T-cell (primary cell): ENCODE data around the gene NCAPD2. TPM values are rescaled to one million over a fixed set of nuclear protein-coding genes. Genes with fewer than 3 reads are reported as not detected.
A peak's percentile ranks its signal among the peaks of the same experiment; 100 is the strongest.
"Not testable (repeated sequence)": the region's sequence is repeated elsewhere in the genome, so short reads cannot be mapped to it uniquely, and the experiment has no call there.

Source experiments
- ATAC-seq, 4 experiments: fragments of 200-7000 bp in 3 of 4; fragments of 150-1000 bp in 1 of 4; cut with Tn5 transposase; replicated peaks in 1 of 4; 1 replicate in 3 of 4; 2 replicates in 1 of 4; pipeline ENCODE4 v1.10.0; 2021; ENCODE audit warnings: moderate library complexity in 3 of 4, mild to moderate bottlenecking in 2 of 4, moderate number of reproducible peaks in 1 of 4
- CTCF ChIA-PET, 2 donors: fragments of 300-600 bp; sonication (Branson Sonifier 250); formaldehyde crosslinking; loops; one replicate each; lab custom pipeline; 2022; ENCODE audit warnings: antibody characterized with exemption in 2 of 2; lab: Charles Lee
- POLR2A ChIA-PET, 2 donors: fragments of 300-600 bp; sonication (Branson Sonifier 250); formaldehyde crosslinking; loops; one replicate each; lab custom pipeline; 2022; ENCODE audit warnings: antibody characterized with exemption in 2 of 2; lab: Charles Lee
- DNase-seq, 35 experiments: peaks; one replicate each; pipeline versions ENCODE4 v3.0.0 to v3.0.0-alpha.2; 2013 to 2023
- H3K27ac ChIP-seq: one replicate; pipeline ENCODE4 v1.5.1; 2013; ENCODE audit warnings: low read length
- H3K27me3 ChIP-seq, 2 experiments: replicated peaks in 1 of 2; 1 replicate in 1 of 2; 2 replicates in 1 of 2; pipeline versions ENCODE4 v1.6.1 to v1.7.0; 2013; ENCODE audit warnings: low read length in 1 of 2, mixed read lengths in 1 of 2; ENCODE audit not compliant: control insufficient read depth in 2 of 2, insufficient read depth in 2 of 2; ENCODE audit errors: extremely low read depth in 1 of 2
- H3K36me3 ChIP-seq, 2 donors: 1 replicate in 1 of 2; 2 replicates in 1 of 2; pipeline versions ENCODE4 v1.6.1 to v1.7.0; 2013; ENCODE audit warnings: low read length in 1 of 2; ENCODE audit not compliant: control insufficient read depth in 2 of 2, insufficient read depth in 1 of 2; ENCODE audit errors: extremely low read depth in 1 of 2
- H3K4me1 ChIP-seq, 2 experiments: 1 replicate in 1 of 2; 2 replicates in 1 of 2; pipeline versions ENCODE4 v1.6.1 to v1.7.0; 2013; ENCODE audit warnings: low read length in 2 of 2, mixed read lengths in 1 of 2; ENCODE audit not compliant: insufficient read depth in 2 of 2, control insufficient read depth in 1 of 2; ENCODE audit errors: extremely low read depth in 1 of 2
- H3K4me3 ChIP-seq, 2 donors: 1 replicate in 1 of 2; 2 replicates in 1 of 2; pipeline versions ENCODE4 v1.5.1 to v1.7.0; 2013; ENCODE audit warnings: mild to moderate bottlenecking in 2 of 2, low read length in 1 of 2, moderate library complexity in 1 of 2; ENCODE audit not compliant: control insufficient read depth in 1 of 2; ENCODE audit errors: extremely low read depth in 1 of 2
- H3K9me3 ChIP-seq: 2 replicates; pipeline ENCODE4 v1.7.0; 2013
- H3K27ac Mint-ChIP-seq, 2 donors: one replicate each; pipeline ENCODE4 v1.8.0; 2020 to 2021; ENCODE audit warnings: mild to moderate bottlenecking in 2 of 2, mixed read lengths in 2 of 2
- H3K27me3 Mint-ChIP-seq, 2 donors: one replicate each; pipeline ENCODE4 v1.8.0; 2021 to 2022; ENCODE audit warnings: mixed read lengths in 2 of 2
- H3K36me3 Mint-ChIP-seq: one replicate; pipeline ENCODE4 v1.8.0; 2021; ENCODE audit warnings: mixed read lengths
- H3K4me1 Mint-ChIP-seq, 3 donors: one replicate each; pipeline ENCODE4 v1.8.0; 2020 to 2022; ENCODE audit warnings: mixed read lengths in 3 of 3, mild to moderate bottlenecking in 1 of 3
- H3K4me3 Mint-ChIP-seq, 3 donors: one replicate each; pipeline ENCODE4 v1.8.0; 2020 to 2022; ENCODE audit warnings: mild to moderate bottlenecking in 3 of 3, mixed read lengths in 3 of 3, moderate library complexity in 3 of 3
- H3K9me3 Mint-ChIP-seq, 3 donors: one replicate each; pipeline ENCODE4 v1.8.0; 2020 to 2022; ENCODE audit warnings: mixed read lengths in 3 of 3
- WGBS: methylation state at CpG from one replicate; pipeline ENCODE4 v1.1.5; 2013; ENCODE audit warnings: missing lambda C conversion rate; ENCODE audit not compliant: insufficient coverage; 5-methylcytosine and 5-hydroxymethylcytosine counted together
- total RNA-seq, 35 experiments: library from RNA in 6 of 35; stranded (reverse) in 6 of 35; fragments of 120-200 nt in 1 of 35; gene quantifications; one replicate each; pipeline versions ENCODE4 v1.2.1 to v1.2.4 and lab custom pipeline; 2013 to 2026

The NCAPD2 gene
- total RNA-seq, 5 donors from 2014 or later (not counting 1 experiment from before 2014, with no cell fraction given), result 32.8 to 43.8 (median 40.7) TPM

DNA sequence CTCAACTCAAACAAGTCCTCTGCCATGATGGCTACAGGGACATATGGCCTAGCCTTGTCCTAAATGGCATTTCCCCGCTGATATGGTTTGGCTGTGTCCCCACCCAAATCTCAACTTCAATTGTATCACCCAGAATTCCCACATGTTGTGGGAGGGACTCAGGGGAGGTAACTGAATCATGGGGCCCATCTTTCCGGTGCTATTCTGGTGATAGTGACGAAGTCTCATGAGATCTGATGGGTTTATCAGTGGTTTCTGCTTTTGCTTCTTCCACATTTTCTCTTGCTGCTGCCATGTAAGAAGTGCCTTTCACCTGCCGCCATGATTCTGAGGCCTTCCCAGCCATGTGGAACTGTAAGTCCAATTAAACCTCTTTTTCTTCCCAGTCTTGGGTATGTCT, 27.2 kb upstream of the NCAPD2 start:
- H3K9me3 Mint-ChIP-seq, ATAC-seq, H3K9me3 ChIP-seq, H3K27me3 ChIP-seq, H3K4me3 ChIP-seq, POLR2A ChIA-PET, DNase-seq, H3K27me3 Mint-ChIP-seq: not testable (repeated sequence)
- H3K4me1 ChIP-seq, result peaks cover 58 to 77% of the 10 kb centered on the region in 2 experiments
- Mint-ChIP-seq H3K27ac (peak overlapping the region; percentile 89 to 96), H3K4me3 (peak overlapping the region in 2 of 3 donors; percentile 31 to 87), H3K4me1 (peaks cover 85 to 89% (median 86%) of the 10 kb centered on the region in 3 donors), H3K36me3 (peaks cover 53% of the 10 kb centered on the region)
- peaks cover 13 to 43% of the 10 kb centered on the region in 2 donors for H3K36me3 ChIP-seq
- CTCF ChIA-PET, result interaction anchor here (1.0 to 2.2 kb wide), 9 partner anchors 15 to 131 kb away, joined by 3 to 45 read pairs (median 11); partner anchors contain the start of gene TAPBPL (in 1 of the 2)
- peak overlapping the region; percentile 9 for H3K27ac ChIP-seq
- no CpG with 5 or more reads among the region's 4 CpGs for WGBS

- Histone ChIP-seq H3K4me1 (peaks cover 49 to 67% of the 10 kb centered on the region in 2 experiments), H3K27ac (peak overlapping the region; percentile 32), H3K36me3 (peaks cover 13 to 38% of the 10 kb centered on the region in 2 donors)
- H3K4me3 Mint-ChIP-seq, result peak overlapping the region; percentile 87 to 93 (median 91)
- H3K9me3 ChIP-seq, POLR2A ChIA-PET, H3K4me3 ChIP-seq, H3K27me3 Mint-ChIP-seq, H3K9me3 Mint-ChIP-seq, ATAC-seq, CTCF ChIA-PET, H3K27me3 ChIP-seq, DNase-seq: not testable (repeated sequence)
- peaks cover 47% of the 10 kb centered on the region for H3K36me3 Mint-ChIP-seq
- H3K4me1 Mint-ChIP-seq, result peaks cover 76 to 80% (median 79%) of the 10 kb centered on the region in 3 donors
- WGBS, result 84% methylated on average over 5 of the region's 9 CpGs
- H3K27ac Mint-ChIP-seq, result peak overlapping the region; percentile 92 to 96
Observed at GRCh38 chr12:6467571-6468282, 26.2 kb upstream of the NCAPD2 start.

GRCh38 chr12:6468283-6468575, 25.7 kb upstream of the NCAPD2 start:
- Mint-ChIP-seq H3K36me3 (peaks cover 43% of the 10 kb centered on the region), H3K27ac (peak overlapping the region; percentile 92 to 96), H3K4me1 (peaks cover 71 to 75% (median 74%) of the 10 kb centered on the region in 3 donors), H3K9me3 (no peaks in the 10 kb centered on the region), H3K4me3 (peak overlapping the region; percentile 87 to 93 (median 91)), H3K27me3 (no peaks in the 10 kb centered on the region)
- DNase-seq (no peak), ATAC-seq (no peak)
- Histone ChIP-seq H3K36me3 (peaks cover 13 to 33% of the 10 kb centered on the region in 2 donors), H3K9me3 (no peaks in the 10 kb centered on the region), H3K27ac (peak overlapping the region; percentile 32), H3K4me3 (peak overlapping the region in 1 of 2 donors; percentile 86), H3K27me3 (no peaks in the 10 kb centered on the region), H3K4me1 (peaks cover 45 to 62% of the 10 kb centered on the region in 2 experiments)
- ChIA-PET POLR2A (no interaction called here), CTCF (no interaction called here)

- Mint-ChIP-seq H3K4me1 (peaks cover 63 to 66% (median 66%) of the 10 kb centered on the region in 3 donors), H3K4me3 (peak overlapping the region; percentile 87 to 93 (median 91)), H3K9me3 (no peaks in the 10 kb centered on the region), H3K27me3 (no peaks in the 10 kb centered on the region), H3K27ac (peak overlapping the region; percentile 92 to 96), H3K36me3 (peaks cover 36% of the 10 kb centered on the region)
- WGBS, result 0% methylated on average over 1 of the region's 6 CpGs
- DNase-seq (no peak), ATAC-seq (no peak)
- no peak overlapping the region for H3K27ac ChIP-seq
- POLR2A ChIA-PET, result no interaction called here
- H3K4me3 ChIP-seq, result peak overlapping the region; percentile 86 to 93
- H3K9me3 ChIP-seq, result no peaks in the 10 kb centered on the region
- H3K4me1 ChIP-seq, result peaks cover 37 to 54% of the 10 kb centered on the region in 2 experiments
- no peaks in the 10 kb centered on the region for H3K27me3 ChIP-seq
- peaks cover 9 to 25% of the 10 kb centered on the region in 2 donors for H3K36me3 ChIP-seq
- CTCF ChIA-PET, result interaction anchor here in 1 of 2 donors (0.6 to 1.4 kb wide), 3 partner anchors 69 to 220 kb away, joined by 3 to 4 read pairs (median 3); partner anchors contain the start of gene ZNF384
Observed at GRCh38 chr12:6469092-6469491, 24.8 kb upstream of the NCAPD2 start.

- WGBS, result 0% methylated on average over 4 of the region's 16 CpGs
- H3K4me1 Mint-ChIP-seq, result peaks cover 56 to 59% (median 59%) of the 10 kb centered on the region in 3 donors
Observed at GRCh38 chr12:6469609-6470374, 24.1 kb upstream of the NCAPD2 start.

More at GRCh38 chr12:6469609-6470374, 24.1 kb upstream of the NCAPD2 start:
- H3K4me3 ChIP-seq, result peak overlapping the region; percentile 86 to 93
- no peaks in the 10 kb centered on the region for H3K27me3 Mint-ChIP-seq
- peaks cover 2 to 18% of the 10 kb centered on the region in 2 donors for H3K36me3 ChIP-seq
- no peaks in the 10 kb centered on the region for H3K9me3 ChIP-seq
- peak overlapping the region; percentile 92 to 96 for H3K27ac Mint-ChIP-seq
- peak overlapping the region; percentile 87 to 93 (median 91) for H3K4me3 Mint-ChIP-seq
- H3K27ac ChIP-seq, result peak overlapping the region; percentile 83
- peaks cover 30 to 47% of the 10 kb centered on the region in 2 experiments for H3K4me1 ChIP-seq
- no peaks in the 10 kb centered on the region for H3K9me3 Mint-ChIP-seq
- ChIA-PET POLR2A (interaction anchor here (0.6 to 1.8 kb wide), 7 partner anchors 8 to 63 kb away, joined by 4 to 13 read pairs (median 6); partner anchors contain the start of gene MRPL51 (in 1 of the 2)), CTCF (interaction anchor here (0.6 to 1.6 kb wide), 8 partner anchors 8 to 220 kb away, joined by 3 to 10 read pairs (median 6); partner anchors contain the start of gene ZNF384 (in 1 of the 2))
- peaks cover 29% of the 10 kb centered on the region for H3K36me3 Mint-ChIP-seq
- DNase-seq (peak in 1 of 35 experiments; percentile 32), ATAC-seq (no peak)
- no peaks in the 10 kb centered on the region for H3K27me3 ChIP-seq
